ENCODE data around the gene DYNLT2.
"Not testable (repeated sequence)": the region's sequence is repeated elsewhere in the genome, so short reads cannot be mapped to it uniquely, and the experiment has no call there.

Gene DYNLT2

DNA sequence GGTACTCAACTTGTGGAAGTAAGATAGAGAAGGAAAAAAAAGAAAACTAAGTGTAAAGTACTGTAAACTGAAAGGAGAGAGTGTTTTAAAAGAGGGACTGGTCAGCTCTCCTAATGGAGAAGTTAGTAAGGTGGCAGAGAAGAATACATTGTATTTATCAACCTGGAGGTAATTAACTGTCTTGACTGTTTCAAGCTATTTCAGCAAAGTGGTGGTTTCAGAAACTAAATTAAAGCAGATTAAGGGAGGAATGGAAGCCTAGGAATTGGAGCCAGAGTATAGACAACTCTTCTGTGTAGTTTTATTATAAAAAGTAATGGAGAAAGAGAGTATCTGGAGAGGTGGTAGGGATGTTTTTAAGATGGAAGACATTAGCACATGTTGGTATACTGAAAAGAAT lies 24.4 kb downstream of the DYNLT2 start:
- DNase-seq = no peak

DNA sequence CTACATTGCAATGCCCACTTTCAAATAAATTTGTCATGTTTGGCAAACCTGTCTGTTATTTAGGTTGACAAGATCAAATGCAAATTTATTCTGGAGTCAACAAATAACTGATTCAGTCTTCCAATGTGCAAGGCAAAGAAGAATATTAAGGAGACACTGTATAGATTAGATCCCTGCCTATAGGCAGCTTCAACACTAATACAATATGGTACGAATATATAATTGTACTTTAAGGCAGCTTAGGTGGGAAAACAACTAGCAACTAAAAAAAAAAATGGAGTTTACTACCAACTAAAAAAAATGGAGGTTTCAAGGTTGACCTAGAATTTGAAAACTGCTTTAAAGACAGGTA lies 25.3 kb downstream of the DYNLT2 start:
- DNase-seq = no peak

DNA sequence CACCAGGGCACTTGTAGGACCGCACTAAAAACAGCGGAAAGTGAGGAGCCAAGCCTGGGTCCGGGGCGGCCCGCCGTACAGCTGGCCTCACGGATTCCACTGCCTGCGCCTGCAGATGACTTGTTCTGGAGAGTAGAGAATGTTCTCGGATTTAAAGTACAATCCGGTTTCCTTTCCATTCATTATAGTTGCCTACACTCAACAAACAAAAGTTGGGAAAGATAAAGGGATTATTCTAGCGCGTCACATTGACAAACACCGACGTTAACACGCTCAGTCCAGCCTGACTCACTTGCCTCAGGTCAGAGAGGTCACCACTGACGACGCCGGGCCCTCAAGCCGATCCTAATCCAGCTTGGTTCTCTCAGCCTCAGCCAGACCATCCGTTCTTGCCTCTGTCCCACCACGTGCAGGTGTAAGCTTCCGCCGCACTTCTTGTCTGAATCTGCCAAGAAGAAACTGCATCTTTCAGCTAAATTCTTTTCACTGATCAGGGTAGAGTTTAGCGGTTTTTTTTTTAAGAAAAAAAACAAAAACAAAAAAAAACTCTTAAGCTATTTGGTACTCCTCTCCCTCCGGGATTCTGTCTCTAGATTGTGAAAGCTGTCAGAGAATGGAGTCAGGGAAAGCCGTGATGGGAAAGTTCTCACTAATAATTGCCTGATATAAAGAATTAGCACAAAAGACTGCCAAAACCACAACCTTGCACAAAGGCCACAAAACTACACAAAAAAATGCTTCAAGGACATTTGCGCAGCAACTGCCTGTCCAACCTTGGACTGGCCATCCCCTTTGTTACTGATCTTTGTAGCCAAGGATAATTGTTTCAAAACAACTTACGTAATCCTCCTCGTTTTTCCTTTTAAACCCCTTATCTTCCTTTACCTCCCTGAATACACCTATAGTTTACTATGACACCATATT lies 26.0 kb downstream of the DYNLT2 start:
- DNase-seq = peak in 1 of 2 donors; percentile 20

DNA sequence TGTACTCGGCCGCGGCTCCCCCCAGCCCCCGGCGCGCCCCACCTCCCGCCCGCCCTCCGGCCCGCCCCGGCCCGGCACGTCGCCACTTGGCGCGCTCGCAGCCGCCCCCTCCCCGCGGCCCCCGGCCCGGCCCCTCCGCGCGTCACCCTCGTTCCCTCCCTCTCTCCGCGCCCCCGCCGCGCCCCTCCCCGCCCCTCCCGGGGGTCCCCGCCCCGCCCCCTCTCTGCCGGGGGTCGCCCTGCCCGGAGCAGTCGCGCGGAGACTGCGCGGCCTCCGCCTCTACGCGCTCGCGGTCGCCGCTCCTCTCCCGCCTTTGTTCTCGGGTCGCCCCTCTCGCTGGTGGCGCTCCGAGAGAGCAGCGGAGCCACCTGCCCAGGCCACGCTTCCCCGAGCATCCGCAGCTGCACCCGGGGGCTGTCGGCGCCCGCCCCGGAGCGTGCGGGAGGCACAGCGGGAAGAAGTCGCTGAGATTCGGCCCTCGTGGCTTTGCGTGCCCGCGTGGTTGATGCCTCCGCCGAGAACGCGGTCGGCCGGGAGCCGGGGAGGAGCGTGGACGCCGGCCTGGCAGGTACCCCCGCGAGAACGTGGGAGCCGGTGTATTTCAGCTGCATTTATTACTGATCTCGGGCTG lies 26.8 kb downstream of the DYNLT2 start, which contains the start of gene PHF10:
Gene PHF10 (minus strand): TSS at position 7 of the 631 bp plus-strand sequence. CDS start 569 bp downstream, outside the sequence.
- DNase-seq = peak; percentile 8 to 46

DNA sequence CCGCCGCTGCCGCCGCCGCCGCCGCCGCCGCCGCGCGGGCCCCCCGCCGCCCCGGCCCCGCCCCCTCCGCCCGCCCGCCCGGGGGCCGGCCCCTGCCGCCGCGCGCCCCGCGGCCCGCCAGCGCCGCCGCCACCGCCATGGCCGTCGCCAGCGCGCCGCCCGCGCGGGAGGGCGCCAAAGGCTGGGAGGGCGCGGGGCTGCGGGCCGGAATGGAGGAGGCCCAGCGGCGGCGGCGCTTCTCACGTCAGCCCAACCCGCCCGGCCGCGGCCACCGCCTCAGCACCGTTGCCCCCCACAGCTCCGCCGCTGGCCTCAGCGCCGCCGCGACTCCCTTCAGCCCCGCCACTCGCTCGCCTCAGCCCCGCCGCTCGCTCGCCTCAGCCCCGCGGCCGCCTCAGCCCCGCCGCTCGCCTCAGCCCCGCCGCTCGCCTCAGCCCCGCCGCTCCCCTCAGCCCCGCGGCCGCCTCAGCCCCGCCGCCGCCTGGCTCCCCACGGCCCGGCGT lies 27.3 kb downstream of the DYNLT2 start:
- DNase-seq = no peak

- DNase-seq = peak; percentile 20 to 36
Observed at GRCh38 chr6:169723200-169723909, 28.0 kb downstream of the DYNLT2 start.

DNA sequence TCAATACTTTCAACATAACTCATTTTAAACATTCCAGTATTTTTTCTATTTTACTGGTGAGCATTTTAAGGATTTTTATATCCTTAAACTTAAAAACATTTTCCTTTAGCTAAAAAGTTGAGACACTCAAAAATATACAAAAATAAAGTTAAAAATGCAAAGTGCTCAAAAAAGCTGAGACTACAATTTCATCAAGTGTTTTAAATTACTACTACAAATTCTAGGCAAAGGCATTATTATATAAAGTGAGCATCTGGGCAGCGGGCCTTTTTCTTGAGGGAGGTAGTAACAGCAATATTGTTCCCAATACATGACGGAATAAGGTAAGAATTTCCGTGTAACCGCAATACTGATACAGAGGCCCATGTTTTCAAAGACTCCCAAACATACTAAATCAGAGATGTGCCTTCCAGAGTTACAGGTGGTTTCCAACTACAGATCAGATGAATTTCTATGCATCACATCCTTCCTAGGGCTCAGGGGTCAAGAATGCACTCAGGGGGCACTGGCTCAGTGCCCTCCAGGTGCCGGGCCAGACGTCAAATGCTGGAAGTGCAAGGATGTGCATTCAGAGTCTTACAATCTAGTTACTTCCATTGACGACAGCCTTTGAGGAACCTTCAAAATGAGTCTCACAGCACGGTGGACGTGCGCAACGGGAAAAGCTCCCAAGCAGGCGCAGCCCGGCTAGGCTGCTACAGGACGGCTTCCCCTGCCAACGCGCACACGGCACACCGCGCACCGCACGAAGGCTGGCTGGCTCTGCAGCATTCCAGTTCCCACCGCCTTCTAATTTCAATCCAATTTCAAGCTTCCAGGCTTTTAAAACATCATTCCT lies 28.8 kb downstream of the DYNLT2 start:
- peak; percentile 14 to 15 for DNase-seq

DNA sequence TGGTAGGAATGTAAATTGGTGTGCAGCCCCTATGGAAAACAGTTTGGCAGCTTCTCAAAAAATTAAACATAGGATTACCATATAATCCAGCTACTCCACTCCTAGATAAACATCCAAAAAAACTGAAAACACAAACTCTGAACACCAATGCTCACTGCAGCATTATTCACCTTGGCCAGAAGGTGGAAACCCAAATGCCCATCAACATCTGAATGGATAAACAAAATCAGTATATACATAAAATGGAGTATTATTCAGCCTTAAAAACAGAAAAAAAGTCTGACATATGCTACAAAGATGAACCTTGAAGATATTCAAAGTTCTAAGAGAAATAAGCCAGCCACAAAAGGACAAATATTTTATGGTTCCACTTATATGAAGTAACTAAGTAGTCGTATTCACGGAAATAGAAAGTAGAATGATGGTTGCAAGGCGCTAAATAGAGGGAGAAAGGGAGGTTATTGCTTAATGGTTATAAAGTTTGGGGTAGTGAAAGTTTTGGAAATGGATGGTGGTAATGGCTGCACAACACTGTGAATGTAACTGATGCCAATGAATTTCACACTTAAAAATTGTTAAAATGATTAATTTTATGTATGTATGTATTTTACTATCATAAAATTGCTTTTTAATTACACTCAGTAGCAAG lies 31.0 kb downstream of the DYNLT2 start:
- DNase-seq = no peak

- no peak for DNase-seq
Observed at GRCh38 chr6:169719117-169719516, 32.3 kb downstream of the DYNLT2 start.

DNA sequence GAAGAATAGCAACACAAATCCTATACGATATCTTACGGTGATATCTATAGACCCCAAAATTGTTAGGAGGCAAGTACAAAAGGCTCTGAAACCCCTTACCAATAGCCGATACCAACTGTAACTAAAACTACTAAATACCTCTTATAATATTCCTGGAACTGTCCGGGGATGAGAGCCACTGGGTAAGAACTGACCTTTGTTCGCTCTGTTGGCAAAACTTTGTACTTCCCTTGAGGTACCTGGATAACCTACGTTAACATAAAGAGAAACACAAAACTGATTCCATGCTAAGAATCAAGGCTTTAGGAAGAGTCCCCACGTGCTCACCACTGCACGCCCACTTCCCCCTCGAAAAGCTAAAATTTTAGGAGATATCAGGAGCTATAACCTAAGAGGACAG lies 36.8 kb downstream of the DYNLT2 start:
- no peak for DNase-seq

DNA sequence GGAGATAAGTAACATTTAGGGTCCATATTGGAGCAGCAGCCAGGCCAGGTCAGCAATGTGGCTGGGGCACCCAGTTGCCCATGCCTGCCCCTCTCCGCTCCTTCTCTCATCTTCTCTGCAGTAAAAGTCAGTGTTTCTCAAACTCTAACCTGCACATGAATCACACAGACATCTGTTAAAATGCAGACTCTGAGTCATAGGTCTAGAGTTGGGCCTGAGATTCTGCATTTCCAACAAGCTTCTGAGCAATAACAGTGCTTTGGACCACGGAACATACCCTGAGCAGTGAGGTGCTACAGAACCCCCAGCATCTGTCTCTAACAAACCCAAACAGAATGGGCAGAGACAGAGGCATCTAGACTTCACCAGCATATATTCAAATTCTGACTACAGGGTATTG lies 37.2 kb downstream of the DYNLT2 start:
- DNase-seq = no peak

- DNase-seq = no peak
Observed at GRCh38 chr6:169710009-169710408, 41.4 kb downstream of the DYNLT2 start.

DNA sequence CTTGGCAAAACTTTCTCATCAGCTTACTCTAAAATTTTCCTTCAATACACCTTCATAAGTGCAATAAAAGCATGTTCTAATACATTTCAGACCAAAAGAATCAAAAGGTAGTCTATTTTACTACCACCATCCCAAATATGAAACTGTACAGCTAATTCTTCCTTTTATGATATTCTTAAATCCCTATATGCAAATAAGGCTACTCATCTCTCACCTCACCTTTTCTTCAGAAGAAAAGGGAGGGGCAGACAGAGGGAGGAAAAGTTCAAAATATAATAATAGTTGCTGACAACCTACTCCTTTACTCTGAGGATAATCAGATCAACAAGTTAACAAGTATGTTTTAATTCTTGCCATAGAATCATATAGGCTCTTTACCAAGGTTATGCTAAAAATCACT lies 42.1 kb downstream of the DYNLT2 start:
- DNase-seq = no peak

DNA sequence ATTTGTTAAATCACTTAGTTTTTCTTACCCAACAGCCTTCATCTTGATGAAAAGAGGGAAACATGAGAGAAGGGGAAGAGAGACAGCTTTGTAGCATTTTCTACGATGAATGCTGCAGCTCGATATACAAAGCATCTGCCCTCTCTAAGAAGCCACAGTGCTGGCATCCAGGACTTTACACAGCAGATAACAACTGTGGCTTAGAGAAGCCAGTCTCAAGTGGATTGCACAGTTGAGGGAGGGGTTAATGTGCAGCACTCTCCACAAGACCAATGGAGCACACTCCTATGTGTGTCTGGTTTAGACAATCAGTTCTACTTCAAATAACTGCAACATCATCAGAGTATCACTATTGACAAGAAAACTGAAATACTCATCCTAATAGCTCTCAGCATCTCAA lies 43.6 kb downstream of the DYNLT2 start:
- DNase-seq = no peak

GRCh38 chr6:169702840-169703246 lies 48.5 kb downstream of the DYNLT2 start:
- no peak for DNase-seq

DNA sequence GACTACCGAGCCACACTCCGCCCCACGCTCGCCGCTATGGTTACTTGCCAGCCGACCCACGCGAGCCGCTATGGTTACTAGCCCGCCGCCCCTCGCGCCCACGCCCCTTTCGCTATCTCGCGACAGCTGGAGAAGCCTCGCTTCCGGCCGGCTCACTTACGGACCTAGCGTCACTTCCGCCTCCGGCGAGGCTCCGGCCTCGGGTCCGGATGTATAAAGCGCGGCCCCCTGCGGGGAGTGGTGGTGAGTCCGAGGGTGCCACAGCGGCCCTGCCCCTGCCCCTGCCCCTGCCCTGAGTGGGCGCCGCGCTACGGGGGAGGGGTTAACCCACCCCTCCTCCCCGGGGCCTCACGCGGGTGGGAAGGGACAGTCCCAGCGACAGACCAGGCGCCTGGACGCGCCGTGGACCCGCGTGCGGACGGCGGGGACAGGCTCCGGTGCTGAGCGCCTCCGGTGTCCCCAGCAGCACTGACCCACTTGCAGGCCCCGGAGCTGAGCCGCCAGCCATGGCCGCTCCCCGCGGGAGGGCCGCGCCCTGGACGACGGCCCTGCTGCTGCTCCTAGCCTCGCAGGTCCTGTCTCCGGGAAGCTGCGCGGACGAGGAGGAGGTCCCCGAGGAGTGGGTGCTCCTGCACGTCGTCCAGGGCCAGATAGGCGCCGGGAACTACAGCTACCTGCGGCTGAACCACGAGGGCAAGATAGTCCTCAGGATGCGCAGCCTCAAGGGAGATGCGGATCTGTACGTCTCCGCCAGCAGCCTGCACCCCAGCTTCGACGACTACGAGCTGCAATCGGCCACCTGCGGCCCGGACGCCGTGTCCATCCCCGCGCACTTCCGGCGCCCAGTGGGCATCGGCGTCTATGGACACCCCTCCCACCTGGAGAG lies 49.2 kb downstream of the DYNLT2 start, which contains the start of the genes C6orf120 and WDR27:
Gene C6orf120 (plus strand): TSS at position 173 of the 886 bp plus-strand sequence. CDS start 334 bp downstream, at position 507.
Gene WDR27 (minus strand): TSS at position 76 of the 886 bp plus-strand sequence. CDS start 13,024 bp downstream, outside the sequence.
- DNase-seq = peak; percentile 91 to 94

- no peak for DNase-seq
Observed at GRCh38 chr6:169701311-169701953, 49.9 kb downstream of the DYNLT2 start.

DNA sequence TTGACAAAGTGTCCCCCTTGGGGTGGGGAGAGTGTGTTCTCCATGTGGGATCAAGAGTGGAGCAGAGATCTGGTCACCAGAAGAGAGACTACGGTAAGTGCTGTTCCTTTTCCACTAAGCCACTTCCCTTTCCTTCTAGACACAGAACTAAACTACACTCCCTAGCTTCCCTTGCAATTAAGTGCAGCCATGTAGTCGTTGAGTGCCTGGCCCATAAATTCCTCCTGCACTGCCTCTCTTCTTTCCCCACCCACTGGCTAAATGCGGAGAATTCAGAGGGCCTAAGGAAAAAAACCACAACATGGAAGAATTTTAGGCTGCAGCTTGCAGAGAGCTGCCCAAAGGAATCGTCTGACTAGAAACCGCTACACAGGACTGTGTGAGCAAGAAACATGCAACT lies 51.1 kb downstream of the DYNLT2 start:
- peak in 1 of 2 donors; percentile 4 for DNase-seq

DNA sequence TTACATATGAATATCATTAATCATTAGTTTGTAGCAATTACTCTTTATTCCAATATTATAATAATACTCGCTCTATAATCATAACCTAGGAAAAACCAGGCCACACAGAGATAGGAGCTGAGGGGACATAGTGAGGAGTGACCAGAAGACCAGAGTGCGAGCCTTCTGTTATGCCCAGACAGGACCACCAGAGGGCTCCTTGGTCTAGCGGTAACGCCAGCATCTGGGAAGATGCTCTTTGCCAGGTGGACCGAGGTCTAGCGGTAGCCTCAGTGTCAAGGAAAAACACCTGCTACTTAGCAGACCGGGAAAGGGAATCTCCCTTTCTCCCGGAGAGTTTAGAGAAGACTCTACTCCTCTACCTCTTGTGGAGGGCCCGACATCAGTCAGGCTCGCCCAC lies 54.3 kb downstream of the DYNLT2 start:
- not testable (repeated sequence) for DNase-seq

GRCh38 chr6:169695131-169695530 lies 56.2 kb downstream of the DYNLT2 start:
- no peak for DNase-seq

All from bone marrow (tissue), 2 donors.